H1 (cell line): ENCODE results near the gene COX7A1.

Experiments used
- BRCA1 ChIP-seq: IDR thresholded peaks from 2 replicates; pipeline ENCODE4 v1.6.1; 2012; ENCODE audit warnings: low read depth, low read length, improper control_type of control experiment
- CBX5 ChIP-seq: fragments of 300-800, 300-1000 bp; sonication (generic); IDR thresholded peaks from 2 replicates; pipeline ENCODE4 v1.7.1; 2016; ENCODE audit warnings: antibody characterized with exemption, low read length, low read depth
- EZH2 ChIP-seq: fragments of 200-600 bp; sonication (generic); IDR thresholded peaks from 2 replicates; pipeline ENCODE4 v1.7.1; 2012; ENCODE audit warnings: low read depth, mild to moderate bottlenecking, moderate library complexity, low read length, inconsistent platforms; ENCODE audit not compliant: severe bottlenecking
- JUND ChIP-seq: IDR thresholded peaks from 2 replicates; pipeline ENCODE4 v1.6.1; 2011; ENCODE audit warnings: mild to moderate bottlenecking, improper control_type of control experiment, low read length
- TF ChIP-seq, protein P1 (sequence below), 3 experiments: IDR thresholded peaks; 1 replicate in 2 of 3; 2 replicates in 1 of 3; pipeline versions ENCODE4 v1.5.1 to v1.6.1; 2011; ENCODE audit warnings: low read length in 3 of 3, mild to moderate bottlenecking in 3 of 3, inconsistent platforms in 2 of 3, low read depth in 1 of 3, moderate library complexity in 1 of 3; ENCODE audit not compliant: insufficient read depth in 1 of 3; ENCODE audit errors: control extremely low read depth in 1 of 3

DNA sequence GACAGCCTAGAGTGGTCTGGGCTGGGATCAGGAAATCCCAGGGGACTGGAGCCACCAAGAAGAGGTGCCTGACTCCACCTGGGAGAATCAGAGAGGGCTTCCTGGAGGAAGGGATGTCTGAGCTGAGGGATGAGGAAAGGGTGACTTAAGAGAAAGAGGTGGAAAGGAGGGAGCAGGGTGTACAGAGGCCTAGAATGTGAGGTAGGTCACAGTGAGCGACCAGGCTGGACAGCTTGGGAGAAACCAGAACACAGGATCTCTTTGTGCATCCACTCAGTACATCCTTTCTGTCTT, 36.0 kb downstream of the COX7A1 start:
- TF ChIP-seq EZH2 (no peak), BRCA1 (no peak), JUND (no peak), CBX5 (no peak)
- TF ChIP-seq, protein P1, sequence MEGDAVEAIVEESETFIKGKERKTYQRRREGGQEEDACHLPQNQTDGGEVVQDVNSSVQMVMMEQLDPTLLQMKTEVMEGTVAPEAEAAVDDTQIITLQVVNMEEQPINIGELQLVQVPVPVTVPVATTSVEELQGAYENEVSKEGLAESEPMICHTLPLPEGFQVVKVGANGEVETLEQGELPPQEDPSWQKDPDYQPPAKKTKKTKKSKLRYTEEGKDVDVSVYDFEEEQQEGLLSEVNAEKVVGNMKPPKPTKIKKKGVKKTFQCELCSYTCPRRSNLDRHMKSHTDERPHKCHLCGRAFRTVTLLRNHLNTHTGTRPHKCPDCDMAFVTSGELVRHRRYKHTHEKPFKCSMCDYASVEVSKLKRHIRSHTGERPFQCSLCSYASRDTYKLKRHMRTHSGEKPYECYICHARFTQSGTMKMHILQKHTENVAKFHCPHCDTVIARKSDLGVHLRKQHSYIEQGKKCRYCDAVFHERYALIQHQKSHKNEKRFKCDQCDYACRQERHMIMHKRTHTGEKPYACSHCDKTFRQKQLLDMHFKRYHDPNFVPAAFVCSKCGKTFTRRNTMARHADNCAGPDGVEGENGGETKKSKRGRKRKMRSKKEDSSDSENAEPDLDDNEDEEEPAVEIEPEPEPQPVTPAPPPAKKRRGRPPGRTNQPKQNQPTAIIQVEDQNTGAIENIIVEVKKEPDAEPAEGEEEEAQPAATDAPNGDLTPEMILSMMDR (IDR thresholded peaks at IDR 0.05; ENCODE audit: control extremely low read depth in 1 of 3, insufficient read depth in 1 of 3, low read depth in 1 of 3, low read length in 3 of 3), result no peak
